22Rv1 (cell line): ENCODE results near the gene C22orf39.

ENCODE experiments used
- H3K27ac ChIP-seq: fragments of 450-650 bp; 2 replicates; pipeline ENCODE4 v1.5.1; 2017
- ZFX ChIP-seq: fragments of 450-650 bp; IDR thresholded peaks from 2 replicates; pipeline ENCODE4 v1.6.1; 2017; ENCODE audit warnings: antibody characterized with exemption, borderline replicate concordance
- TF ChIP-seq, protein P1 (sequence below): fragments of 450-650 bp; IDR thresholded peaks from 2 replicates; pipeline ENCODE4 v1.5.1; 2017; ENCODE audit warnings: mild to moderate bottlenecking

C22orf39 gene

DNA sequence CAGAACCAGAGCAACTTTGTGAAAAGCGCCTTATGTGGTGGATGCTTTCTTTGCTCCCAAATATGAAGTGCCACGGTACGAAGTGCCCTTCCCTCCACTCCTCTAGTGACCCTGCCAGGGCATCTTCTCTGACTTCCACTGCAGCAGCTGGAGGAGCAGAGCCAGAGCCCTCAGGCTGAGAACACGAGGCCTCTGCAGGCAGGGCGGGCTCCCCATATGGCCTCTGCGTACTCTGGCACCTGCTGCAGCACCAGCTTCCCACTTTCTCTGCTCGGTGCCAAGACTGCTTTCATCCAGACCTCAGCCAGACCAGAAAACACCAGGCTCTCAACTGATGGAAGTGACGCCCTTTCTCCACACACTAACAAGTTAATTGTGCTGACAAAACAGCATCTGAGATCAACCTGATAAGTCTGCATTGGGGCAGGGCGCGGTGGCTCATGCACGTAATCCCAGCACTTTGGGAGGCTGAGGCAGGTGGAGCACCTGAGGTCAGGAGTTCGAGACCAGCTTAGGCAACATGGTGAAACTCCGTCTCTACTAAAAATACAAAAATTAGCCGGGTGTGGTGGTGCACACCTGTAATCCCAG is 18.7 kb upstream of the C22orf39 start:
- TF ChIP-seq ZFX = no peak
- H3K27ac ChIP-seq = no peak overlapping the region

DNA sequence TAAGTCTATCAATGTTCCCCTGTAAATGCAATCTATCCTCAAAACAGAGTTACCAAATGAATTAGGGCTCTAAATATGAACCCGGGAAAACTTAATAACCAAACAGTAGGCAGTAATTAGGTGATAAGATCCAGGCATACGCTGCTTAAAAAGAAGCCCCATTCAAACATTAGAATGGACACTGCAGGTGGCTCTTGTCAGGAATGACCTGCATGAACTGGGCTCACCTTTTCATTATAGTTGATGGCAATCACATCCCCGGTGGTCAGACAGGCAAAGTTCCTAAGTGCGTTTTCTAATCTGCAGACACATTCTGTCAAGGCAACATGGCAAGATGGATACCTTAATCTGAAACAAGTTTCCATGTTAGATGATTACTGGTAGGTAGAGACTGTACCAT is 17.5 kb upstream of the C22orf39 start:
- no peak overlapping the region for H3K27ac ChIP-seq
- TF ChIP-seq ZFX = no peak
- TF ChIP-seq, protein P1, sequence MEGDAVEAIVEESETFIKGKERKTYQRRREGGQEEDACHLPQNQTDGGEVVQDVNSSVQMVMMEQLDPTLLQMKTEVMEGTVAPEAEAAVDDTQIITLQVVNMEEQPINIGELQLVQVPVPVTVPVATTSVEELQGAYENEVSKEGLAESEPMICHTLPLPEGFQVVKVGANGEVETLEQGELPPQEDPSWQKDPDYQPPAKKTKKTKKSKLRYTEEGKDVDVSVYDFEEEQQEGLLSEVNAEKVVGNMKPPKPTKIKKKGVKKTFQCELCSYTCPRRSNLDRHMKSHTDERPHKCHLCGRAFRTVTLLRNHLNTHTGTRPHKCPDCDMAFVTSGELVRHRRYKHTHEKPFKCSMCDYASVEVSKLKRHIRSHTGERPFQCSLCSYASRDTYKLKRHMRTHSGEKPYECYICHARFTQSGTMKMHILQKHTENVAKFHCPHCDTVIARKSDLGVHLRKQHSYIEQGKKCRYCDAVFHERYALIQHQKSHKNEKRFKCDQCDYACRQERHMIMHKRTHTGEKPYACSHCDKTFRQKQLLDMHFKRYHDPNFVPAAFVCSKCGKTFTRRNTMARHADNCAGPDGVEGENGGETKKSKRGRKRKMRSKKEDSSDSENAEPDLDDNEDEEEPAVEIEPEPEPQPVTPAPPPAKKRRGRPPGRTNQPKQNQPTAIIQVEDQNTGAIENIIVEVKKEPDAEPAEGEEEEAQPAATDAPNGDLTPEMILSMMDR = no peak

DNA sequence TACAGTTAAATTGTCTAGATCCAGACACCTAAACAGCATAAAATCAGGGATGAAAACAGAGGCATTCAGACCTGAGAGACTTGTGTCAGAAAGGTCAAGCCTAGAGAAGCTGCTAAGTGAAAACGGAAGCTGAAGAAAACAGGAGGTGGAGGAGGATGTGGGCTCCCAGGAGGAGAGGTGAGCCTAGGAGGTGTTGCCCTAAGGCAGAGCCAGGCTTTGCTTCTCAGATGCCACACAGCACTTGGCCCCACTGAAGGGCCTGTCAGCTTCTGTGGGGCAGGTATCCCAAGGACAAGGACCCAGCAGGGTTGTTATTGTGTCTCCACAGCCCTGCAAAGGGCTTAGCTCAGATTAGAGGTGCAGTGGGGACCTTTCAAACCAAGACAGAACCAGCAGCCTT is 17.0 kb upstream of the C22orf39 start:
- H3K27ac ChIP-seq = no peak overlapping the region
- TF ChIP-seq, protein P1 = no peak
- no peak for TF ChIP-seq ZFX

DNA sequence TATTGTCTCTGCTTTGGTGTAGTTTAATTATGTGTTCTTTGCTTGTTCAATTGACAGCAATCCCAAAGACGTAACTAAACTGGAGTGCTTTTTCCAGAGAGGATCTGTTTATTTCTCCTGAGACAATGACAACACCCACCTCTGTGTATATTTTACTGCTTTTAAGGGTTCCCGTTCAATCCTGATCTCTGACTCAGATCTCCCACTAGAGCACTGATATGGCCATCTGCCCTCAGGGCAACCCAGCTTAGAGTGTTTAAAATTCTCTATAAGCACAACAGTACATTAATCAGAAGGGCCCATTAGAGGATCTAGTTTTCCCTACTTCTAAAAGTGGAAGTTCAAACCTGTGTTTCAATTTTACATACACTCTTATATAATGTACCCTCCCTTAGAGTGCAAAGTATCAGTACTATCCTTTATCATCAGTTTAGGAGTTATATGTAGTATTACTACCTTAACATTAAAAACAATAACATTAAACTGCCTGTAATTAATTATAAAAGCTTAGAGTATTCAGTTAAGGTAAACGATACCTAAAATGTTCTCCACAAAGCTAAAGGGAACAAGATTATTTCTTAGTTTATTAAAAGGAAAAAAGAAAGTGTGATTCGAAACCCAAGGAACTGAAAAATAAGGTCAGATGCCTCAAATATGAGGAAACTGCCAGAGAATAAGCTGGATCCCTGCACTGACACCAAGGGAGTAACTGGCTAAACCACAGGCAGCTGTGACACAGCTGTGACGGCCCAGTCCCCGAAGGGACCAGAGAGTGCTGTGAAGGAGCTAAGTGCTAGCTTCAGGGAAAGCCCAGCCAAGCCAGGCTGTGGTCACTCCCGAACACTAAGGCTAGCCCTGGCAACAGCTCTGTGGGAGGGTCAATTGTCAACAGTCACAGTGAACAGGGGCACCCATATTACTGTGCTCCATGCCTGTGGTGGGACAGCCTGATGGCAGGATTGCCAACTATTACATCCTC is 16.3 kb upstream of the C22orf39 start:
- no peak overlapping the region for H3K27ac ChIP-seq
- TF ChIP-seq, protein P1 = no peak
- no peak for TF ChIP-seq ZFX

DNA sequence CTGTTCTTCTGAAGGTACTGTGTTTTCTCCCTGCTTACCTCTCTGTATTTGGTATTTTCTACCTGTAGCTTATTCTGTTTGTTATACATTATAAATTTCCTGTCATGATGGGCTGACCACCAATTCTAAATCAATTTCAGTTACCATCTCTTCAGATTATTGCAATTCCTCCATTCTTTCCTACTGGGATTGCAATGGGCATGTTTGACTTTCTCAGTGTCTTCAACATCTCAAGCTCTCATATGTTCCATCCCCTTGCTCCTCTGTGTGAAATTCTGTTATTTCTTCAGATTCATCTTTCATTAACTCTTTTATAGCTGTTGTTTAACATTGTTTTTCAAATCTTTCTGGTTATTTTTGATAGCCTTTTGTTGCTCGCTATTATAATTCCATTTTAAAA is 15.5 kb upstream of the C22orf39 start:
- H3K27ac ChIP-seq = no peak overlapping the region
- TF ChIP-seq, protein P1 = no peak
- TF ChIP-seq ZFX = no peak

DNA sequence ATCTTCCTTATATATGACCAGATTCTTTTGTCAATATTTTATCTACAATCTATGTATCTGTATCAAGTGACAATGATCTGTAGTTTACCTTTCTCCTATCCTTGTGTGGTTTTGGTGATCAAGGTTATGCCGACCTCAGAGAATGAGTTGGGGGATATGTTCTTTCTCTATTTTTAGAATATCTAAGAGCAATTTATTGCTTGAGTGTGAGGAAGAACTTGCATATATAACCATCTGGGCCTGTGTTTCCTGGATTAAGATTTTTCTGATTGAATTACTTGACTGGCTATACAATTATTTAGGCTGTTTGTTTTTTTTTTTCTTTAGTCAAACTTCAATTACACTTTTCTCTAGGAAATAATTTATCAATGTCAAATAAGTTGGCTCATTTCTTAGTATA is 14.0 kb upstream of the C22orf39 start:
- no peak for TF ChIP-seq ZFX
- TF ChIP-seq, protein P1 = no peak

DNA sequence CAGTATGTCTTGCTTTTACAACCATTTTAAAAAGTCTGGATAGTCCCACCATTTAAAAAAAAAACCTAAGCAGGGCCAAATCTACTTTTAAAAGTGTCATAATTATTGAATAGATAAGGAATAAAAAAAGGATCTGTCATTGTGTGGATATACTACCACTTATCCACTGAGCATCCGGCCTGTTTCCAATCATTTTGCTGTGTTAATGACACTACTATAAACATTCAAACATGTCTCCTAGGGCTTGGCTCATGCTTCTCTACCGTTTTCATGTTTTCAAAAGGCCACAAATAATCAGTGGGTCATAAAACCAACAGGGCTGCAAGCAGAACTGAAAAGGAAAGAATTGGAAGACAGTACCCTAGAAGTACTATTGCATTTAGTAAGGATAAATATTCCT is 12.5 kb upstream of the C22orf39 start:
- H3K27ac ChIP-seq = no peak overlapping the region
- no peak for TF ChIP-seq ZFX
- TF ChIP-seq, protein P1 = no peak

More for the DNA sequence above, 14.0 kb upstream of the C22orf39 start:
- no peak overlapping the region for H3K27ac ChIP-seq
